Fibroblast of skin of abdomen (primary cell): ENCODE measurements around the gene ZNF333.
"Not testable (repeated sequence)": the region's sequence is repeated elsewhere in the genome, so short reads cannot be mapped to it uniquely, and the experiment has no call there.

Experiments
- DNase-seq: peaks from one replicate; pipeline ENCODE4 v3.0.0-alpha.2; 2013

ZNF333 gene

GRCh38 chr19:14699641-14700040 is 9.8 kb downstream of the ZNF333 start:
- no peak for DNase-seq

GRCh38 chr19:14700711-14701375 is 11.0 kb downstream of the ZNF333 start:
- no peak for DNase-seq

GRCh38 chr19:14703833-14704232 is 14.0 kb downstream of the ZNF333 start:
- DNase-seq: no peak

GRCh38 chr19:14704450-14704849 is 14.6 kb downstream of the ZNF333 start:
- DNase-seq: no peak

- no peak for DNase-seq
Measured at GRCh38 chr19:14715841-14716240, 26.0 kb downstream of the ZNF333 start.

- no peak for DNase-seq
Measured at GRCh38 chr19:14718522-14719116, 28.8 kb downstream of the ZNF333 start.

GRCh38 chr19:14719162-14719561 is 29.3 kb downstream of the ZNF333 start:
- no peak for DNase-seq

- DNase-seq: no peak
Measured at GRCh38 chr19:14722127-14722526, 32.3 kb downstream of the ZNF333 start.

GRCh38 chr19:14728595-14728994 is 38.7 kb downstream of the ZNF333 start:
- DNase-seq: no peak

GRCh38 chr19:14731200-14731599 is 41.4 kb downstream of the ZNF333 start:
- DNase-seq: no peak

- DNase-seq: no peak
Measured at GRCh38 chr19:14732510-14732909, 42.7 kb downstream of the ZNF333 start.

GRCh38 chr19:14733574-14733973 is 43.7 kb downstream of the ZNF333 start:
- no peak for DNase-seq

- no peak for DNase-seq
Measured at GRCh38 chr19:14735915-14736314, 46.1 kb downstream of the ZNF333 start.

GRCh38 chr19:14746886-14747285 is 57.0 kb downstream of the ZNF333 start:
- DNase-seq: no peak

GRCh38 chr19:14748601-14749000 is 58.8 kb downstream of the ZNF333 start:
- no peak for DNase-seq

GRCh38 chr19:14758816-14759215 is 69.0 kb downstream of the ZNF333 start:
- no peak for DNase-seq

- no peak for DNase-seq
Measured at GRCh38 chr19:14761607-14762006, 71.8 kb downstream of the ZNF333 start.

GRCh38 chr19:14762111-14762510 is 72.3 kb downstream of the ZNF333 start:
- no peak for DNase-seq

GRCh38 chr19:14763497-14764145 is 73.8 kb downstream of the ZNF333 start:
- DNase-seq: no peak

GRCh38 chr19:14764401-14764800 is 74.6 kb downstream of the ZNF333 start:
- DNase-seq: no peak

GRCh38 chr19:14765403-14765802 is 75.6 kb downstream of the ZNF333 start:
- not testable (repeated sequence) for DNase-seq

- DNase-seq: not testable (repeated sequence)
Measured at GRCh38 chr19:14765841-14766240, 76.0 kb downstream of the ZNF333 start.

- no peak for DNase-seq
Measured at GRCh38 chr19:14767466-14767971, 77.7 kb downstream of the ZNF333 start.

- DNase-seq: no peak
Measured at GRCh38 chr19:14768001-14768400, 78.2 kb downstream of the ZNF333 start.
